Gastrocnemius medialis (tissue), 4 donors: ENCODE measurements around the gene BLVRA.

Experiments
- CTCF ChIP-seq, 5 experiments: fragments of 450-650 bp in 3 of 5; fragments of 200-600 bp in 2 of 5; sonication (generic) in 2 of 5; IDR thresholded peaks in 4 of 5; conservative IDR thresholded peaks in 1 of 5; 1 replicate in 4 of 5; 2 replicates in 1 of 5; pipeline ENCODE4 v1.5.1; 2016 to 2019; ENCODE audit warnings: antibody characterized with exemption in 5 of 5, mild to moderate bottlenecking in 3 of 5, moderate library complexity in 3 of 5
- POLR2A ChIP-seq, 2 donors: fragments of 450-650 bp; IDR thresholded peaks; one replicate each; pipeline ENCODE4 v1.6.1; 2017; ENCODE audit warnings: antibody characterized with exemption in 2 of 2, mild to moderate bottlenecking in 2 of 2, moderate library complexity in 2 of 2

GRCh38 chr7:43851805-43852204, 93.3 kb downstream of the BLVRA start:
- TF ChIP-seq POLR2A (IDR thresholded peaks at IDR 0.05) (no peak), CTCF (IDR thresholded peaks at IDR 0.05 in 4 of 5, conservative IDR thresholded peaks at IDR 0.05 in 1 of 5) (no peak)
